ENCODE results near the gene FLT3LG. TPM values are rescaled to one million over a fixed set of nuclear protein-coding genes. Genes with fewer than 3 reads are reported as not detected.

Gene FLT3LG
- total and polyA plus RNA-seq, 9 of the 15 experiments (the other 6 are each of a cell fraction or from before 2014, with no cell fraction given) = 0.31 to 6.4 (median 1.1) TPM

- TF ChIP-seq CHAMP1 (IDR thresholded peaks at IDR 0.05) (no peak), TCF3 (CRISPR knock-in tag; IDR thresholded peaks at IDR 0.05) (no peak), CBFA2T2 (conservative IDR thresholded peaks at IDR 0.05) (no peak), REST (IDR thresholded peaks at IDR 0.05; ENCODE audit: borderline replicate concordance) (peak; percentile 51; the same call in 1 of the 2 replicates), REST (CRISPR knock-in tag; IDR thresholded peaks at IDR 0.05; ENCODE audit: low read depth) (no peak), ZNF589 (CRISPR knock-in tag; IDR thresholded peaks at IDR 0.05; ENCODE audit: low read depth) (no peak), ZMIZ1 (IDR thresholded peaks at IDR 0.05; ENCODE audit: low read depth in 2 of 2, low read length in 2 of 2) (no peak), WHSC1 (IDR thresholded peaks at IDR 0.05; ENCODE audit: low read length) (peak; percentile 35), ZNF780A (CRISPR knock-in tag; IDR thresholded peaks at IDR 0.05) (no peak), GABPB1 (CRISPR knock-in tag; IDR thresholded peaks at IDR 0.05) (no peak), PHF8 (IDR thresholded peaks at IDR 0.05; ENCODE audit: borderline replicate concordance, low read length) (no peak), TGIF2 (CRISPR knock-in tag; IDR thresholded peaks at IDR 0.05) (no peak), NCOA1 (IDR thresholded peaks at IDR 0.05; ENCODE audit: low read depth) (no peak), RFX1 (IDR thresholded peaks at IDR 0.05) (no peak), SMARCA4 (IDR thresholded peaks at IDR 0.05) (0 out of 2 replicates have a peak, but pooled peaks have one; percentile 9)
Observed at GRCh38 chr19:49430678-49431329, 43.2 kb upstream of the FLT3LG start (continued).
